Measurements from ENCODE around the gene P2RY12.

DNA sequence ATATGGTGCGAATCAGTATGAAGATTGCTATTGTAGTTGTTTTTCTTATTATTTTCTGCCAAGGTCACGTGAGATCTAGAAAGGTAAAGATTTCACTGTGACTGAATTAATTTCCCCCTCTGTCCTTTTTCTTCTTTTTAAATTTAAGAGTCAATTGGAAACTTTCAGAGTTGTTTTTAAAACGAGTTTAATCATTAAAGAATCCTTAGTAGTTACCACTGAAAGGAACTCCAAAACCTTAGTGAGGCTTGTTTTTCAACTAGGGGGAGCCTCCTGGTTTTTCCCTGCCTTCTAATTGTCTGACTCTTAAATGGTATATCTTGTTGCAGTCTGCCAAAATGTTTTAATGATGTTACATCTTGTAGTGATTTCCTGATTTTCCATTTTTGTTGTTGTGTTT is 17.6 kb downstream of the P2RY12 start:
- TF ChIP-seq ZFX (IDR thresholded peaks at IDR 0.05; ENCODE audit: borderline replicate concordance): no peak
- TF ChIP-seq CTCF (IDR thresholded peaks at IDR 0.05): no peak
